K562 (cell line): ENCODE results near the gene ZNF804A. TPM values are rescaled to one million over a fixed set of nuclear protein-coding genes. Genes with fewer than 3 reads are reported as not detected.

Experiments
- ATAC-seq: fragments of 200-7000 bp; cut with Tn5 transposase; 3 replicates; pipeline ENCODE4 v1.9.1; 2020; ENCODE audit warnings: moderate library complexity
- BruUV-seq: library from RNA; stranded (reverse); fragments of 400-500 nt; replicated peaks from 2 replicates; lab custom pipeline; 2021; lab: Mats Ljungman, UMichigan
- CTCF ChIA-PET: fragments of 300-600 bp; formaldehyde crosslinking; extraction: SDS; loops from one replicate; lab custom pipeline; 2021; ENCODE audit warnings: low intra/inter-chr PET ratio; lab: Yijun Ruan, JAX
- POLR2A ChIA-PET: fragments of 300-600, 350-650 bp; sonication (Branson Sonifier 250); formaldehyde crosslinking; extraction: SDS; loops from one replicate; lab custom pipeline; 2021; ENCODE audit warnings: antibody characterized with exemption, inconsistent platforms; lab: Yijun Ruan, JAX
- DNase-seq, 4 experiments: peaks; one replicate each; pipeline versions ENCODE4 v3.0.0 to v3.0.0-alpha.2; 2011 to 2018; ENCODE audit warnings: low spot score in 3 of 4, mixed read lengths in 3 of 4; ENCODE audit errors: extremely low read depth in 1 of 4
- FAIRE-seq: peaks from 2 replicates; lab custom pipeline; 2011; peaks lifted over from hg19 to GRCh38; lab: Jason Lieb, UNC
- H2AFZ ChIP-seq: 2 replicates; pipeline ENCODE4 v1.6.0; 2011; ENCODE audit warnings: low read depth, low read length, control low read depth, inconsistent platforms
- H3K27ac ChIP-seq: fragments of 200-600 bp; 3 replicates; pipeline ENCODE4 v1.8.0; 2011; ENCODE audit warnings: low read depth, mild to moderate bottlenecking, control low read depth, inconsistent platforms, low read length, moderate library complexity, mixed read lengths; ENCODE audit errors: extremely low read depth
- H3K27me3 ChIP-seq, 2 experiments: fragments of 300-600 bp in 1 of 2; 2 replicates in 1 of 2; 3 replicates in 1 of 2; pipeline versions ENCODE4 v1.6.0 to v1.8.0; 2011; ENCODE audit warnings: inconsistent platforms in 2 of 2, low read length in 2 of 2, mild to moderate bottlenecking in 1 of 2, mixed read lengths in 1 of 2, moderate library complexity in 1 of 2; ENCODE audit not compliant: control insufficient read depth in 2 of 2, insufficient read depth in 2 of 2
- H3K36me3 ChIP-seq: fragments of 300-600 bp; 3 replicates; pipeline ENCODE4 v1.8.0; 2011; ENCODE audit warnings: mild to moderate bottlenecking, low read length, inconsistent platforms; ENCODE audit not compliant: control insufficient read depth, insufficient read depth
- H3K4me1 ChIP-seq, 2 experiments: fragments of 200-600 bp in 1 of 2; replicated peaks in 1 of 2; 2 replicates in 1 of 2; 3 replicates in 1 of 2; pipeline versions ENCODE4 v1.5.1 to v1.8.0; 2011; ENCODE audit warnings: inconsistent platforms in 2 of 2, low read length in 2 of 2, mild to moderate bottlenecking in 1 of 2, mixed read lengths in 1 of 2, moderate library complexity in 1 of 2; ENCODE audit not compliant: control insufficient read depth in 2 of 2, insufficient read depth in 2 of 2
- H3K4me2 ChIP-seq: 2 replicates; pipeline ENCODE4 v1.6.1; 2011; ENCODE audit warnings: low read length, control low read depth, inconsistent platforms, mixed read lengths; ENCODE audit not compliant: insufficient read depth
- H3K4me3 ChIP-seq: fragments of 200-600 bp; sonication (generic), shearing (Covaris generic); 2 replicates; pipeline ENCODE4 v1.5.1; 2016; ENCODE audit warnings: control low read depth, inconsistent platforms
- H3K79me2 ChIP-seq: fragments of 200-600 bp; 3 replicates; pipeline ENCODE4 v1.8.0; 2011; ENCODE audit warnings: low read length, inconsistent platforms; ENCODE audit not compliant: control insufficient read depth, insufficient read depth
- H3K9ac ChIP-seq, 2 experiments: 2 replicates each; pipeline versions ENCODE4 v1.6.0 to v1.6.1; 2011; ENCODE audit warnings: low read depth in 2 of 2, low read length in 2 of 2, control low read depth in 1 of 2, inconsistent platforms in 1 of 2, mild to moderate bottlenecking in 1 of 2, mixed read lengths in 1 of 2; ENCODE audit not compliant: insufficient read depth in 1 of 2
- H3K9me1 ChIP-seq: one replicate; pipeline ENCODE4 v1.6.0; 2011; ENCODE audit warnings: inconsistent platforms, mild to moderate bottlenecking, low read length, moderate library complexity; ENCODE audit not compliant: control insufficient read depth, insufficient read depth
- H3K9me3 ChIP-seq: replicated peaks from 2 replicates; pipeline ENCODE4 v1.5.1; 2011; ENCODE audit warnings: low read depth, low read length, inconsistent platforms; ENCODE audit not compliant: control insufficient read depth, insufficient read depth
- H4K20me1 ChIP-seq: replicated peaks from 2 replicates; pipeline ENCODE4 v1.6.1; 2011; ENCODE audit warnings: low read length, inconsistent platforms, mixed read lengths; ENCODE audit not compliant: control insufficient read depth, insufficient read depth
- BCLAF1 ChIP-seq, 2 experiments: fragments of 450-650 bp in 1 of 2; IDR thresholded peaks; 2 replicates each; pipeline ENCODE4 v1.6.1; 2011 to 2017; ENCODE audit warnings: low read depth in 2 of 2, antibody characterized with exemption in 1 of 2, borderline replicate concordance in 1 of 2, low read length in 1 of 2, mild to moderate bottlenecking in 1 of 2, mixed read lengths in 1 of 2; ENCODE audit not compliant: control insufficient read depth in 1 of 2
- BMI1 ChIP-seq: fragments of 150-350 bp; IDR thresholded peaks from 2 replicates; pipeline ENCODE4 v1.6.1; 2014; ENCODE audit warnings: low read length
- DPF2 ChIP-seq: fragments of 450-650 bp; IDR thresholded peaks from 2 replicates; pipeline ENCODE4 v1.6.1; 2016
- TRIM25 ChIP-seq: fragments of 450-650 bp; IDR thresholded peaks from 2 replicates; pipeline ENCODE4 v1.7.0; 2016; ENCODE audit warnings: borderline replicate concordance
- ZC3H11A ChIP-seq: IDR thresholded peaks from 2 replicates; pipeline ENCODE4 v1.6.1; 2012; ENCODE audit warnings: low read depth, low read length, improper control_type of control experiment
- ZNF583 ChIP-seq: fragments of 250-450 bp; sonication (Bioruptor Pico); IDR thresholded peaks from 2 replicates; pipeline ENCODE4 v1.4.0; 2020
- WGBS: fragments of 100-300 bp; shearing (Covaris generic); methylation state at CpG from one replicate; pipeline ENCODE4 v1.1.6; 2016; ENCODE audit warnings: low coverage, mixed read lengths; ENCODE audit not compliant: insufficient coverage; ENCODE audit errors: missing lambda C conversion rate; 5-methylcytosine and 5-hydroxymethylcytosine counted together
- in situ Hi-C: fragments of 300-500 bp; cut with MboI; formaldehyde crosslinking; loops from 4 replicates; pipeline ENCODE4 v1.15.0; 2018; ENCODE audit warnings: inconsistent platforms, mixed read lengths
- intact Hi-C: fragments of 100-400 bp; cut with micrococcal nuclease; formaldehyde crosslinking; loops from 2 replicates; pipeline ENCODE4 v1.14.2; 2022
- polyA plus RNA-seq, 8 experiments: library from polyadenylated mRNA; depleted of rRNA in 4 of 8; stranded (reverse) in 5 of 8; unstranded in 3 of 8; fragments of >200 nt; fragmentation: Nextera tagmentation in 2 of 8; fragmentation: Illumina TruSeq in 1 of 8; extraction: Ambion mirVana in 2 of 8; extraction: Trizol in 1 of 8; gene quantifications; 2 replicates each; pipeline versions ENCODE4 v1.2.1 to v1.2.3, GENCODE V29; 2011 to 2014; ENCODE audit warnings: inconsistent platforms in 1 of 8, missing spikeins in 1 of 8
- total RNA-seq, 7 experiments: library from RNA; depleted of rRNA in 6 of 7; stranded (reverse); fragments of >200 nt in 6 of 7; fragmentation: Illumina TruSeq in 2 of 7; extraction: Trizol in 2 of 7; gene quantifications; 2 replicates each; pipeline versions ENCODE4 v1.2.1 to v1.2.3, GENCODE V29; 2011 to 2021; ENCODE audit warnings: low replicate concordance in 1 of 7
- TF ChIP-seq, protein P1 (sequence below): sonication (generic); formaldehyde crosslinking; IDR thresholded peaks from 2 replicates; pipeline ENCODE4 v1.8.0; 2022; ENCODE audit warnings: mild to moderate bottlenecking, missing genetic modification reagents

ZNF804A gene
- total and polyA plus RNA-seq, 9 of the 15 experiments (the other 6 are each of a cell fraction or from before 2014, with no cell fraction given), result 0.01 to 1.2 (median 0.73) TPM

DNA sequence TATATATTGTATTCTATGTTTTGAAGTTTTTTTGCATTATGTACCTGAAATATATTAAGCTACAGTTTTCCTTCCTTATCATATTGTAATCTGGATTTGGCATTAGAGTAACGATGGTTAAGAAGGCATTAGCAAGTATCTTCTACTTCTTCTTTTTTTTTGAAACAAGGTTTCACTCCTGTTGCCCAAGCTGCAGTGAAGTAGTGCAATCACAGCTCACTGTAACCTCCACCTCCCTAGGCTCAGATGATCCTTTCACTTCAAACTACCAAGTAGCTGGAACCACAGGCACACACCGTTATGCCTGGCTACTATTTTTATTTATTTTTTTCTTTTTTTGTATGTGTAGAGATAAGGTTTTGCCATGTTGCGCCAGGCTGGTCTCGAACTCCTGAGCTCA is 201.1 kb downstream of the ZNF804A start:
- in situ Hi-C loops (no loop called here), intact Hi-C loops (no loop called here)
- Histone ChIP-seq H3K27ac (no peak overlapping the region), H3K4me2 (no peak overlapping the region), H3K9ac (no peak overlapping the region), H3K36me3 (no peaks in the 10 kb centered on the region), H2AFZ (no peak overlapping the region), H3K9me3 (no peaks in the 10 kb centered on the region; the same call in 1 of the 2 replicates), H3K4me3 (no peak overlapping the region), H3K4me1 (no peaks in the 10 kb centered on the region), H4K20me1 (no peaks in the 10 kb centered on the region), H3K9me1 (no peaks in the 10 kb centered on the region), H3K79me2 (no peaks in the 10 kb centered on the region), H3K27me3 (no peaks in the 10 kb centered on the region)
- no peak for DNase-seq
- no TSS peak for BruUV-seq
- TF ChIP-seq ZNF583 (CRISPR knock-in tag) (no peak), TRIM25 (no peak), BMI1 (no peak), BCLAF1 (IDR thresholded peaks at IDR 0.05; ENCODE audit: borderline replicate concordance in 1 of 2, control insufficient read depth in 1 of 2, low read depth in 2 of 2, low read length in 1 of 2) (no peak), DPF2 (no peak), ZC3H11A (no peak)
- TF ChIP-seq, protein P1, sequence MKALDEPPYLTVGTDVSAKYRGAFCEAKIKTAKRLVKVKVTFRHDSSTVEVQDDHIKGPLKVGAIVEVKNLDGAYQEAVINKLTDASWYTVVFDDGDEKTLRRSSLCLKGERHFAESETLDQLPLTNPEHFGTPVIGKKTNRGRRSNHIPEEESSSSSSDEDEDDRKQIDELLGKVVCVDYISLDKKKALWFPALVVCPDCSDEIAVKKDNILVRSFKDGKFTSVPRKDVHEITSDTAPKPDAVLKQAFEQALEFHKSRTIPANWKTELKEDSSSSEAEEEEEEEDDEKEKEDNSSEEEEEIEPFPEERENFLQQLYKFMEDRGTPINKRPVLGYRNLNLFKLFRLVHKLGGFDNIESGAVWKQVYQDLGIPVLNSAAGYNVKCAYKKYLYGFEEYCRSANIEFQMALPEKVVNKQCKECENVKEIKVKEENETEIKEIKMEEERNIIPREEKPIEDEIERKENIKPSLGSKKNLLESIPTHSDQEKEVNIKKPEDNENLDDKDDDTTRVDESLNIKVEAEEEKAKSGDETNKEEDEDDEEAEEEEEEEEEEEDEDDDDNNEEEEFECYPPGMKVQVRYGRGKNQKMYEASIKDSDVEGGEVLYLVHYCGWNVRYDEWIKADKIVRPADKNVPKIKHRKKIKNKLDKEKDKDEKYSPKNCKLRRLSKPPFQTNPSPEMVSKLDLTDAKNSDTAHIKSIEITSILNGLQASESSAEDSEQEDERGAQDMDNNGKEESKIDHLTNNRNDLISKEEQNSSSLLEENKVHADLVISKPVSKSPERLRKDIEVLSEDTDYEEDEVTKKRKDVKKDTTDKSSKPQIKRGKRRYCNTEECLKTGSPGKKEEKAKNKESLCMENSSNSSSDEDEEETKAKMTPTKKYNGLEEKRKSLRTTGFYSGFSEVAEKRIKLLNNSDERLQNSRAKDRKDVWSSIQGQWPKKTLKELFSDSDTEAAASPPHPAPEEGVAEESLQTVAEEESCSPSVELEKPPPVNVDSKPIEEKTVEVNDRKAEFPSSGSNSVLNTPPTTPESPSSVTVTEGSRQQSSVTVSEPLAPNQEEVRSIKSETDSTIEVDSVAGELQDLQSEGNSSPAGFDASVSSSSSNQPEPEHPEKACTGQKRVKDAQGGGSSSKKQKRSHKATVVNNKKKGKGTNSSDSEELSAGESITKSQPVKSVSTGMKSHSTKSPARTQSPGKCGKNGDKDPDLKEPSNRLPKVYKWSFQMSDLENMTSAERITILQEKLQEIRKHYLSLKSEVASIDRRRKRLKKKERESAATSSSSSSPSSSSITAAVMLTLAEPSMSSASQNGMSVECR (CRISPR knock-in tag), result no peak
- POLR2A ChIA-PET, result no interaction called here
- 3% methylated on average over 4 of the region's 4 CpGs for WGBS
- FAIRE-seq, result no peak
- CTCF ChIA-PET, result no interaction called here
- no peak for ATAC-seq
